Pons (tissue), 1 donor: ENCODE measurements around the gene CCNJL.
"Not testable (repeated sequence)": the region's sequence is repeated elsewhere in the genome, so short reads cannot be mapped to it uniquely, and the experiment has no call there.

Source experiments
- DNase-seq: peaks from one replicate; pipeline ENCODE4 v3.0.0-alpha.2; 2016; ENCODE audit warnings: low spot score

CCNJL gene

DNA sequence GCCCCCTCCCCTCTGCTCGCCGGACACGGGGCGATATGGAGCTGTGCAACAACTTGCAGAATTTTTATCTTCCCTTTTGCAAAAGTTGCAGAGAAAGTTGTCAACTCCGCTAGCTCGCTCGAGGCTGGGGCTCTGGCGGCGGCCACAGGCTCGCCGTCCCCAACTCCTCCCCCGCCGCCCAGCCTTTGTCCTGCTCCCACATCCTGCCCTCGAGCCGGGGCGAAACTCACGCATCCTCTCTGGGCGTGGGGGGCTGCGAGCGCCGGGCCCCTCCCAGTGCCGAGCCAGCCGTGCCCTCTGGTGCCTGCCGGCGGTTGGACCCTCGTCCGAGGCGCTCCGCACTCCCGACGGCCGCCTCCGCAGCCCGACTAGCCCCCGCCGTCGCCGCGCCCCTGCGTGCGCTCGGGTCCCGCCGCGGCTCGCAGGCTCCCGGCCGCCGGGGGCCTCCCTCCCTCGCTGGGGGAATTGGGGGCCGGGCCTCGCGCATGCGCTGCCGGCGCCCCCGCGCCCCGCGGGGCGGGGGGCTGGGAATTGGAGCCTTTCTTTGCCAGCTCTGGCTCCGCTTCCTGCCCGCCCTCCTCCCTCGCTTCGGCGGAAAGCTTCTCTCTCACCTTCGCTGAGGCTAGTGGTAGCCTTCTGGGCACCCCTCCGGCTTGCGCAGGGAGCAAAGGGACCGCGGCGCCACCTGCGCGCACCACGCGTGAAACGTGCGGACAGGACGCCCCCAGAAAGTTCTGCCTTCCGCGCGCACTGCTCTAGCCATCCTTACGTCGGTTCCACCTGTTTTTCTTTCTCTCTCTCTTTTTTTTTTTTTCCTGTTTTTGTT is at the start of gene CCNJL:
TSS of gene CCNJL (minus strand) at position 431 of the 826 bp plus-strand sequence. CDS start 641 bp downstream, outside the sequence.
- DNase-seq = peak; percentile 26

DNA sequence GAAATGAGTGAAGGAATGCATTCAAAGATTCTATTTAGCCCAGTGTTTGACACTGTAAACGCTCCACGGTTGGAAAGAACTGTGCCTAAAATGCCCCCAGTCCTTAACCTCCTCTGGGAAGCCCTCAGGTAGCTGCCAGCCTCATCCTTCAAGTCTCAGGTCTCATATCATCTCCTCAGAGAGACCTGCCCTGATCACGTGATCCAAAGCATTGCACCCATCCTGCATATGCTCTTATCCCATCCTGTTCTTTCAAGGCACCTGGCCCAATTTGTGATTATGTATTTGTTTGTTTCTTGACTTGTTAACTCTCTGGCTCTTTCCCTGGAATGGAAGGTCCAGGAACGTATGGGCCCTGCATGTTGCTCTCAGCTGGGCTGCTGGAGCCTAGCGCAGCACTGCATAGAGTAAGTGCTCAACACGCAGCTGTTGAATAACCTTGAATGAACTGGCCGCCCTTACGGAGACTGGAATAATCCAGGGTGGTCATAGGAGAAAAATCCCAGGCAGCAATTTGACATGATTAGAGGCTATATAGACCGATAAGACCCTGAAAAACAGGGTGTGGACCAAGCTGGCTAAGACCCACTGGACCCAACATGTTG is 49.4 kb upstream of the CCNJL start:
- no peak for DNase-seq

GRCh38 chr5:160360310-160360709 is 47.9 kb upstream of the CCNJL start:
- DNase-seq = no peak

DNA sequence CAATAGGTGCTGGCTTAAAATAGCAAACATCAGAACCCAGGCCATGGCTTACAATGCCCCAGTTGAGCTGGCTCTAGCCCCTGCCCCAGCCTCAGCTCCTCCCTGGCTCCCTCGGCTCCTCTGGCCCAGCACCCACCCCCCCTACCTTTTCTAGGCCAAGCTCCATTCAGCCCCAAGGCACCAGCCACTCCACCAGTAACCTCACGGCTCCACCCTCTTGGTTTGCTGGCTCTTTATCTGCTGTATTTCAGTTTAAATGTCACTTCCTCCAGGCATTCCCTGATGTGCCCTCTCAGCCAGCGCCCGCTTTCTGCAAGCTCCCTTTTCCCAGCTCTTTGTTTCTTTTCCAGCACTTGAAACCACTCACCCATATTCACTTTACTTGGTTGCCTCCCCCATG is 47.5 kb upstream of the CCNJL start:
- DNase-seq = no peak

- DNase-seq = no peak
Observed at GRCh38 chr5:160359242-160359641, 46.9 kb upstream of the CCNJL start.

DNA sequence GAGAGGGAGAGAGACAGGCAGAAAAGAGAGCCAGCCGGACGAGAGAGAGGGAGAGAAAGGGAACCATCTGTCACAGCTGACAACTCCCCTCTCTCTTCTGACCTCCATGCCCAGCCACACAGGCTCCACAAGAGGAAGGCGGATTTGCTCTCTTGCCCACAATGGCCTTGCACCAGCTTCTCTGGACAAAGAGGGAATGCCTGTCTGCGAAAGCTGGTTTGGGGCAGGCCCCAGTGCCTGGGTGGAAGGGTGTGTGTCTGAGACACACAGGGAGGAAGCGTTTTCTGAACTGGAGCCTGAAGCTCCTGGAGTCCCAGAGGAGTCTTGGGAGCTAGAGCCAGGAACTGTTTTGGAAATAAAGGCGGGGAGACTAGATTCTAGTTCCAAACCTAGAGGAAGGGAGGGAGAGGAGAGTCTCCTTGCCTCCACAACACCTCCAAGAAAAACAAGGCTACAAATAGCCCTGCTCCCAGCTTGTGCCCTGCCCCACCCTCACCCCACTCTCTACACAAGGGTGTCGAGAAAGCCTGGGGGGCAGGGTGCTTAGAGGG is 45.6 kb upstream of the CCNJL start:
- DNase-seq = no peak

DNA sequence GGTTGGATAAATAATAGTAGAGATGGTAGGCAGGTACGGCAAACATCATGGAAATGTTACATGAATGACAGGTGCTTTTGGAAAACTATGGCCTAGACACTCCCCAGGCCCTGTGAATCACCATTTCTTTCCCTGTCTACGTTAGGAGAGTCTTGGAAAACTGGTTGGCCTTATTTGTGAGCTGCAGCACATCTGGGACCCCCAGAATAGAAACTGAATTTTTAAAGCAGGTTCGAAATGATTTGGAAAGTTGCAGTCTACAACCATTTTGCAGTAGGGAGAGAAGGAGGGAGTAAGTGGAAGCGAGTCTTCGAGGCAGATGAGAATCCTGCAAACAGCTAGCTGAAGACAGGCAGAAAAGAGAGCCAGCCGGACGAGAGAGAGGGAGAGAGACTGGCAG is 45.0 kb upstream of the CCNJL start:
- no peak for DNase-seq

DNA sequence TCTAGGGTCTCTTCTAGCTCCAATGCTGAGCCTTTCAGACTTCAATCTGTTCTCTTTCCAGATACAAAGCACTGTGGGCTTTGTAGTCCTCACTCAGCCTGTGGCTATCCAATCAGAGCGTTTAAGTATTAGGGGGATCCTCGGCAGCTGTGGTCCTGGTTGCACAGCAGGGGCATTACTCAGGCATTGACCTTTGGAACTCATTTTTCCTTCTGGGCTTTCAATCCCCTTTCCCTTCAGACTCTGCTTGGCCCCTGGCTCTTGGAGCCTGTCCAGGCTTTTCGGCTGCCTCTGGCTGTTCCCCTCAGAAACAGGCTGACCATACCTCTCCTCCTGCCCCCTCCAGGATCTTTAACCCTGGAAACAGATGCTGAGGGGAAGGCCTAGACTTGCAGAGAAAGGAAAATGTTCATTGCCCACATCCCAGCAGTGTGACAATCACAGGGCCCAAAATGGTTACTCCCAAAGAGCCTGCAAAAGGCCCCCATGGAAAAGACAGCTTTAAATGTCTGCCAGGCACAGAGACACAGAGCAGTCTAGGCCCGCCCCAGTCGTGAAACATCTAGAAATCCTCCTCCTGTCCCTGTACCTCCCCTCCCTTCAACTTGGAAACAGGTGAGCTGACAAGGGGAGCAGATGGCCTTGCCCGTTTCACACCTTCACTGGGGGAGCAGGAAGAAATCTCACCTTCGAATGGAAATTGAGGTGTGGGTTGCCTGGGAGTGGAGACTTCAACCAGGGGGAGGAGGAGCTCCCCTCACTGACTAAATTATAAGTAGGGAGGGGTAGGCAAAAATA is 44.4 kb upstream of the CCNJL start:
- DNase-seq = no peak

GRCh38 chr5:160354666-160355065 is 42.3 kb upstream of the CCNJL start:
- DNase-seq = no peak

DNA sequence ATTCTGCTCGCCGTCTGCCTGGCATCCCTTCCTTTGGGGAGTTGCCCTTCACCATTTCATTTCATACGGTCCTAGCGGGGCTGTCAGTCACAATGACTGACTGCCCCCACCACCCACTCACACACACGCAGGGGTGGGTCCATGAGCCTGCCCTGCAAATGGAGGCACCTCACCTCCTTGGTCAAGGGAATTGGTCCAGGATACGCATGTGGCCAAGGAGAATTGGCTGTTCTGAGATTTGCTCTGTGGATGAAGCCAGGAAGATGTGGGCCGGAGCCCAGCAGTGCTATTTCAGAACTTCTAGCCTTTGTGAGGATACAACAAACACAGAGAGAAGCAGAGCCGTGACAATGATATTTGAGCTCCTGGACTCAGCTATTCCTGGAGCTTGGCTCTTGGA is 41.0 kb upstream of the CCNJL start:
- DNase-seq = peak; percentile 52

DNA sequence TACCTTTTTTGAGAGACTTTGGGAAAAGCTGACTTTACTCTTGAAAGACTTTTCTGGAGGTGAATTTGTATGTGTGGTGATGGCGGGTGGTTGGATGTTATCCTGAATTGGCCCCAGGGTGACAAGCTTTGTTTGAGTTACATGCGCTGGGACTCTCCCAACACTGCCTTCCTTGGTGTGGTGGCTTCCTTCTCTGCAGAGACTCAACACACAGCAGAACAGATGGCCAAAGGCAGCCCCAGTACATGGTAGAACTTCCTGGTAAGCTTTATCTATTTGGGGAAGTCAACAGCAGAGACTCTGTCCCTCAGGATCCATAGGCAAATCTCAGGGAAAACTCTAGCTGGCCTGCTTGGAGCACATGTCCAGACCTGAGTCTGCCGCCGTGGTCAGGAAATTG is 39.9 kb upstream of the CCNJL start:
- no peak for DNase-seq

GRCh38 chr5:160349935-160350303 is 37.6 kb upstream of the CCNJL start:
- DNase-seq = no peak

GRCh38 chr5:160349249-160349934 is 37.0 kb upstream of the CCNJL start:
- no peak for DNase-seq

GRCh38 chr5:160348080-160348479 is 35.7 kb upstream of the CCNJL start:
- no peak for DNase-seq

DNA sequence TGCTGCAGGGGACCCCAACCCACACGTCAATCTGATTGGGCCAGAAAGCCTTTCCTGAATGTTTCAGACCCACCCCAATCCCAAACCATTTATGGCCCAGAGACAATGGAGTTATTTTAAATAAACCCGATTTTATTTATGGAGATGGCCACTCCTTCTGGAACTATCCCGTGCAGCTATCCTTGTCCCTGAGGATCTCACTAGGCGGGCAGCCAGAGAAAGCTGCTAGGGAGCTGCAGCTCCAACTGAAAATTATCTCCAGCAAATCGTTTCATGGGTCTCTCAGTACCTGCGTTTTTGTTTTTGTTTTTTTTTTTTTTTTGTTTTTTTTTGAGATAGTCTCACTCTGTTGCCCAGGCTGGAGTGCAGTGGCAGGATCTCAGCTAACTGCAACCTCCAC is 35.1 kb upstream of the CCNJL start:
- DNase-seq = no peak

DNA sequence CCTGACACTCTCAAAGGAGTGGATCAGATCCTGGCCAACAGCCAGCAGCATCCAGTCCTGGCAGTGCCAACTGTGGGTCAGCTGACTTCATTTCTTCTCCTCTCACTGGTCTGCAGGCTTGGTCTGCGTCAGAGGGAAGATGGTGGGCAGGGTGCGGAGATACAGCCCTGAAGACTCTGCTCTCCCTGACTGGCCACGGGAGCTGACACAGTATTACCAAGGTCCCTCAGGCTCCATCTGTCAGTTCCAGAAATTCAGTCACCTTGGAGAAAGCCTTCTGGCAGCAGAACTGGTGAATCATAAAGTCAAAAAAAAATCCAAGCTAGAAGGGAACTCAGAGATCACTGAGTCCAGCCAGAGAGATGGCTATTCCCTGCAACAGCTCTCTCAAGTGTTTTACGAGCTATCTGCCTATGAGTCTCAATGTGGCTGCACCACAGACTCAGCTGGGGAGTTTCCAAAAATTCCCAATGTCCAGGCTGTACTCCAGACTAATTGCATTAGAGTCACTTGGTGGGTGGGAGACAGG is 30.1 kb upstream of the CCNJL start:
- peak; percentile 15 for DNase-seq

DNA sequence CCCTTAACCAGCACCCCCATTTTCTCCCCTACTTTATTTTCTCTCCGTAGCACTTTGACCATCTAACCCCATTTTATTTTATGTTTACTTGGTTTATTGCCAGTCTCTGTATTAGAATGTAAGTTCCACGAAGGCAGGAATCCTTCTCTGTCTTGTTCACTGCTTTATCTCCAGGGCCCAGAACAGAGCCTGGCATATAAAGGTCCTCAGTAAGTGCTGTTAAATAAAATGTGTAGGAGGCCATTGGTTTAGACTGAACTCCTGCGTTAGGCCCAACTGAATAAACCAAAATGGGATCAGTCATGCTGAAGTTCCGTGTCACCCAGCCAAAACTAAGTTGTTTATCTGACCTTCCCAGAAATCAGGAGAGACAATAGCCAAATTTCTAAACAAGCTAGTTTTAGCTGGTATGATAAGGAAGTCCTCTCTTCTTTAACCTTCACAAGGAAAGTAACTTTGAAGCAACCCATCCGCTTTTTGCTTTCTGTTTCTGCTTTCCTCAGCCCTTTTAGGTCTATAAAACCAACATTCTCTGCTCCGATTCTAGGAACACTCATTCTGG is 29.0 kb upstream of the CCNJL start:
- DNase-seq = no peak

DNA sequence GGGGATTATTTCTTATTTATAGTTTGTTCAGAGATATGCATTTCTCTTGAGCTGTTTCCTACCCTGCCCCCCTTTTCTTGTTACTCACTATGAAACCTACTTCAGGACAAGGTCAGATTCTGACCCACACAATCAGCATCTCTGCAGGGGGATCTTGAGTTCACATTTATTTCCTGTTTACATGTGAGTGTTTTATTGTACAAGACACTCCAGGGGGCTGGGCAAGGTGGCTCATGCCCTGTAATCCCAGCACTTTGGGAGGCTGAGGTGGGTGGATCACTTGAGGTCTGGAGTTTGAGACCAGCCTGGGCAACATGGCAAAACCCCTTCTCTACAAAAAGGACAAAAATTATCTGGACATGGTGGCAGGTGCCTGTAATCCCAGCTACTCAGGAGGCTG is 28.1 kb upstream of the CCNJL start:
- not testable (repeated sequence) for DNase-seq

GRCh38 chr5:160339406-160340130 is 27.2 kb upstream of the CCNJL start:
- DNase-seq = no peak

DNA sequence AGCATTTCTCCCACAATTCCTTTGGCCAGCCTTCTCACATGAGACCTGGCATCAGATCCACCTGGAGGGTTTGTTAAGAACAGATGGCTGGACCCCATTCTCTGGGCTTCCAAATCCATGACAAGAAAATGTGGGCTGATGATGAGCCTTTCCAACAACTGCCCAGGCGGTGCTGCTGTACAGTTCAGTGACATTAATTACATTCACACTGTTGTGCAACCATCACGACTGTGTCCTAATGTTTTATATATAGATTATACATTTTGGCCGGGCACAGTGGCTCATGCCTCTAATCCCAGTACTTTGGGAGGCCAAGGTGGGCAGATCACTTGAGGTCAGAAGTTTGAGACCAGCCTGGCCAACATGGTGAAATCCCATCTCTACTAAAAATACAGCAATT is 22.4 kb upstream of the CCNJL start:
- DNase-seq = not testable (repeated sequence)

DNA sequence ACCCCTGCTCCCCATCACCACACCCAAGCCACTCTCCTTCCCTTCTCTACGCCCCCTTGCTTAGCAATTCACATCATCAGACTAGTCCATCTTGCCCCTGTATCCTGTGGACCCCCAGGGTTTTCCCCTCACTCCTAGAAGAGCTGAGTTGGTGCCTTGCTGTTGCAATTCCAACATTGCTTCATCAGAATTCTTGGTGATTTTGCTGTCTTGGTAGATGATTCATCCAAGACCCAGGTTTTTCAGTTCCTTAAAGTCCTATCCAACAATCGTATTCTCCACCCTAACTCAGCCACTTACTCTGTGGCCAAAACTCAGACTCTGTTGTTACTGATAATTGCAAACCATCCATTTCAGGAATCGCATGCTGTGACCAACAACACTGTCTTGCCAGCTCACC is 21.4 kb upstream of the CCNJL start:
- DNase-seq = no peak
